HL-60/S4 (cell line): ENCODE measurements around the gene SALL4.
"Not testable (repeated sequence)": the region's sequence is repeated elsewhere in the genome, so short reads cannot be mapped to it uniquely, and the experiment has no call there.

Experiments used
- in situ Hi-C: fragments of 300-500 bp; cut with MboI; formaldehyde crosslinking; loops from 2 replicates; pipeline ENCODE4 v1.14.3; 2022; ENCODE audit warnings: low sequenced_read_pairs

SALL4 gene

GRCh38 chr20:51739722-51740249, 62.5 kb downstream of the SALL4 start:
- in situ Hi-C loops: no loop called here

DNA sequence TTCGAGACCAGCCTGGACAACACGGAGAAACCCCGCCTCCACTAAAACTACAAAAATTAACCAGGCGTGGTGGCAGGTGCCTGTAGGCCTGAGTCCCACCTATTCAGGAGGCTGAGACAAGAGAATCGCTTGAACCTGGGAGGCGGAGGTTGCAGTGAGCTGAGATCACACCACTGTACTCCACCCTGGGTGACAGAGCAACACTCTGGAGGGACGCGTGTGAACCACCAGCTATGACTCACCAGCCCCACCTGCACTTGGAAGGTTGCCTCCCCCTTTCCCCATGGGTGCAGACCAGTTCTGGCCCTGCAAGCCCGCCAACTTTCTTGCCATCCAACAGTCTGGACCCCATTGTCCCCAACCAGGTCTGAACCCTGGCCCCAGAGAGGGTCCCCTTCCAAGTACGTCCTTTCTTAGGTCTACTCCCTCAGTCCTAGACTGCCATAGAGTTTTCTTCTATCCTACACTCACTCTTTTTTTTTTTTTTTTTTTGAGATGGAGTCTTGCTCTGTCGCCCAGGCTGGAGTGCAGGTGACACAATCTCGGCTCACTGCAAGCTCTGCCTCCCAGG, 63.4 kb downstream of the SALL4 start:
- in situ Hi-C loops: no loop called here

DNA sequence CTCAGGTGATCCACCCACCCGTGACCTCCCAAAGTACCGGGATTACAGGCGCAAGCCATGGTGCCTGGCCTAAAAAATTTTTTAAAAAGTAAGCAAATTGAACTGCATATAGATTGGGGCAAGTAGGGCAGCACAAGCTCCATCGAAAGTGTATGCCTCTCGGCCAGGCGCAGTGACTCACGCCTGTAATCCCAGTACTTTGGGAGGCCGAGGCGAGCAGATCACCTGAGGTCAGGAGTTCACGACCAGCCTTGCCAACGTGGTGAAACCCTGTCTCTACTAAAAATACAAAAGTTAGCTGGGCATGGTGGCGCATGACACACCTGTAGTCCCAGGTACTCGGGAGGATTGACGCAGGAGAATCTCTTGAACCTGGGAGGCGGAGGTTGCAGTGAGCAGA, 64.1 kb downstream of the SALL4 start:
- in situ Hi-C loops: not testable (repeated sequence)

GRCh38 chr20:51736947-51737346, 65.4 kb downstream of the SALL4 start:
- in situ Hi-C loops: no loop called here

- in situ Hi-C loops: no loop called here
Observed at GRCh38 chr20:51735728-51736600, 66.4 kb downstream of the SALL4 start.

- in situ Hi-C loops: no loop called here
Observed at GRCh38 chr20:51734876-51735720, 67.2 kb downstream of the SALL4 start.

- in situ Hi-C loops: no loop called here
Observed at GRCh38 chr20:51733070-51733469, 69.3 kb downstream of the SALL4 start.
